SK-N-SH (cell line): ENCODE results near the gene POU6F1. TPM values are rescaled to one million over a fixed set of nuclear protein-coding genes. Genes with fewer than 3 reads are reported as not detected.
A peak's percentile ranks its signal among the peaks of the same experiment; 100 is the strongest.

Experiments
- CTCF ChIA-PET: fragments of 300-600, 350-600 bp; formaldehyde crosslinking; extraction: SDS; loops from one replicate; lab custom pipeline; 2021; lab: Yijun Ruan, JAX
- POLR2A ChIA-PET: fragments of 350-600 bp; sonication (Branson Sonifier 250); formaldehyde crosslinking; extraction: SDS; loops from one replicate; lab custom pipeline; 2020; ENCODE audit warnings: antibody characterized with exemption, inconsistent platforms; lab: Yijun Ruan, JAX
- DNase-seq: peaks from one replicate; pipeline ENCODE4 v3.0.0; 2012
- H2AFZ ChIP-seq: fragments of 200-600 bp; sonication (generic); 2 replicates; pipeline ENCODE4 v1.8.1; 2016; ENCODE audit warnings: antibody characterized with exemption, mild to moderate bottlenecking, low read depth
- H3F3A ChIP-seq: fragments of 200-600 bp; sonication (generic); replicated peaks from 2 replicates; pipeline ENCODE3; 2016; ENCODE audit warnings: antibody characterized with exemption, mild to moderate bottlenecking; ENCODE audit not compliant: insufficient read depth
- H3K27ac ChIP-seq, 2 experiments: fragments of 200-500 bp in 1 of 2; fragments of 200-600 bp in 1 of 2; sonication (Bioruptor generic) in 1 of 2; sonication (generic), shearing (Covaris generic) in 1 of 2; 2 replicates each; pipeline versions ENCODE4 v1.5.1 to v1.6.1; 2014 to 2016; ENCODE audit warnings: low read depth in 2 of 2, inconsistent platforms in 1 of 2, low read length in 1 of 2, mild to moderate bottlenecking in 1 of 2, mixed read lengths in 1 of 2
- H3K27me3 ChIP-seq: fragments of 200-600 bp; sonication (generic), shearing (Covaris generic); 2 replicates; pipeline ENCODE4 v1.6.1; 2016; ENCODE audit warnings: mixed run types; ENCODE audit not compliant: insufficient read depth
- H3K36me3 ChIP-seq, 2 experiments: fragments of 200-500 bp in 1 of 2; fragments of 200-600 bp in 1 of 2; sonication (Bioruptor generic) in 1 of 2; sonication (generic) in 1 of 2; replicated peaks in 1 of 2; 2 replicates each; pipeline versions ENCODE3 to v1.5.1; 2014 to 2016; ENCODE audit warnings: low read length in 1 of 2, mild to moderate bottlenecking in 1 of 2; ENCODE audit not compliant: insufficient read depth in 2 of 2, control insufficient read depth in 1 of 2
- H3K4me1 ChIP-seq, 2 experiments: fragments of 200-500 bp in 1 of 2; fragments of 200-600 bp in 1 of 2; sonication (Bioruptor generic) in 1 of 2; sonication (generic), shearing (Covaris generic) in 1 of 2; 2 replicates each; pipeline versions ENCODE4 v1.5.1 to v1.6.1; 2014 to 2016; ENCODE audit warnings: low read depth in 1 of 2, low read length in 1 of 2, mixed run types in 1 of 2; ENCODE audit not compliant: insufficient read depth in 2 of 2, control insufficient read depth in 1 of 2
- H3K4me2 ChIP-seq: fragments of 200-600 bp; sonication (generic), shearing (Covaris generic); 2 replicates; pipeline ENCODE4 v1.6.1; 2017; ENCODE audit warnings: mixed run types
- H3K4me3 ChIP-seq, 2 experiments: fragments of 200-500 bp in 1 of 2; fragments of 200-600 bp in 1 of 2; sonication (Bioruptor generic) in 1 of 2; sonication (generic), shearing (Covaris generic) in 1 of 2; 2 replicates each; pipeline versions ENCODE4 v1.5.1 to v1.8.1; 2014 to 2016; ENCODE audit warnings: low read depth in 2 of 2, inconsistent platforms in 1 of 2, low read length in 1 of 2, mild to moderate bottlenecking in 1 of 2, mixed read lengths in 1 of 2, moderate library complexity in 1 of 2
- H3K79me2 ChIP-seq: fragments of 200-600 bp; sonication (generic); 2 replicates; pipeline ENCODE4 v1.8.1; 2017; ENCODE audit warnings: mild to moderate bottlenecking; ENCODE audit not compliant: insufficient read depth
- H3K9ac ChIP-seq: fragments of 200-600 bp; sonication (generic); 2 replicates; pipeline ENCODE4 v1.6.1; 2017; ENCODE audit warnings: mixed run types
- H3K9me2 ChIP-seq: fragments of 200-600 bp; sonication (generic); 2 replicates; pipeline ENCODE4 v1.6.1; 2017; ENCODE audit warnings: mixed run types
- H3K9me3 ChIP-seq: fragments of 200-600 bp; sonication (generic); 2 replicates; pipeline ENCODE4 v1.6.1; 2017; ENCODE audit warnings: mixed run types, mild to moderate bottlenecking, moderate library complexity
- H4K20me1 ChIP-seq: fragments of 200-600 bp; sonication (generic); 2 replicates; pipeline ENCODE4 v1.6.1; 2017; ENCODE audit warnings: mild to moderate bottlenecking, mixed run types; ENCODE audit not compliant: insufficient read depth
- CHD2 ChIP-seq: fragments of 150-350 bp; IDR thresholded peaks from 2 replicates; pipeline ENCODE4 v1.6.1; 2018; ENCODE audit warnings: low read length; ENCODE audit not compliant: partially characterized antibody
- CTCF ChIP-seq: fragments of 200-600 bp; sonication (generic); IDR thresholded peaks from 2 replicates; pipeline ENCODE4 v1.6.1; 2017; ENCODE audit warnings: antibody characterized with exemption, mild to moderate bottlenecking, moderate library complexity
- ELF1 ChIP-seq: IDR thresholded peaks from 2 replicates; pipeline ENCODE4 v1.4.0; 2012
- EZH2phosphoT487 ChIP-seq: fragments of 200-600 bp; sonication (generic); IDR thresholded peaks from 2 replicates; pipeline ENCODE4 v1.6.1; 2017; ENCODE audit warnings: low read depth, mixed run types, mild to moderate bottlenecking, antibody characterized with exemption, moderate library complexity, borderline replicate concordance
- FOSL2 ChIP-seq: IDR thresholded peaks from 2 replicates; pipeline ENCODE4 v1.4.0; 2012; ENCODE audit warnings: low read depth, mild to moderate bottlenecking, moderate library complexity, borderline replicate concordance
- FOXJ3 ChIP-seq: sonication (generic); formaldehyde crosslinking; IDR thresholded peaks from 2 replicates; pipeline ENCODE4 v1.5.1; 2020; ENCODE audit warnings: mild to moderate bottlenecking, missing genetic modification reagents
- GABPA ChIP-seq: IDR thresholded peaks from 2 replicates; pipeline ENCODE4 v1.4.0; 2012; ENCODE audit warnings: low read depth, mild to moderate bottlenecking
- GATA2 ChIP-seq: sonication (generic); formaldehyde crosslinking; IDR thresholded peaks from 2 replicates; pipeline ENCODE4 v1.5.0; 2020; ENCODE audit warnings: mild to moderate bottlenecking, missing genetic modification reagents
- IRF3 ChIP-seq: fragments of 150-350 bp; IDR thresholded peaks from 2 replicates; pipeline ENCODE4 v1.6.1; 2016; ENCODE audit warnings: mild to moderate bottlenecking, low read depth, low read length
- JUND ChIP-seq: IDR thresholded peaks from 2 replicates; pipeline ENCODE4 v1.4.0; 2012
- MXI1 ChIP-seq: IDR thresholded peaks from 2 replicates; pipeline ENCODE4 v1.6.1; 2012; ENCODE audit warnings: mild to moderate bottlenecking, low read depth, low read length, improper control_type of control experiment
- NFIC ChIP-seq: IDR thresholded peaks from 2 replicates; pipeline ENCODE4 v1.4.0; 2012; ENCODE audit warnings: borderline replicate concordance
- RAD21 ChIP-seq: IDR thresholded peaks from 2 replicates; pipeline ENCODE4 v1.6.1; 2012; ENCODE audit warnings: mild to moderate bottlenecking, low read length
- RFX5 ChIP-seq: IDR thresholded peaks from 2 replicates; pipeline ENCODE4 v1.6.1; 2012; ENCODE audit warnings: mild to moderate bottlenecking, improper control_type of control experiment, low read length
- SIN3A ChIP-seq: IDR thresholded peaks from 2 replicates; pipeline ENCODE4 v1.6.1; 2012; ENCODE audit warnings: low read depth, mild to moderate bottlenecking, low read length, moderate library complexity, borderline replicate concordance
- TAF1 ChIP-seq: IDR thresholded peaks from 2 replicates; pipeline ENCODE4 v1.6.1; 2012; ENCODE audit warnings: low read depth, mild to moderate bottlenecking, low read length, moderate library complexity, borderline replicate concordance
- TCF12 ChIP-seq: IDR thresholded peaks from 2 replicates; pipeline ENCODE4 v1.4.0; 2012
- TEAD4 ChIP-seq: IDR thresholded peaks from 2 replicates; pipeline ENCODE4 v1.4.0; 2012; ENCODE audit warnings: mild to moderate bottlenecking, borderline replicate concordance; ENCODE audit not compliant: insufficient read depth
- YY1 ChIP-seq: IDR thresholded peaks from 2 replicates; pipeline ENCODE4 v1.4.0; 2012; ENCODE audit warnings: low read depth, mild to moderate bottlenecking
- WGBS: methylation state at CpG from one replicate; pipeline ENCODE4 v1.1.6; 2017; ENCODE audit warnings: low lambda C conversion rate; 5-methylcytosine and 5-hydroxymethylcytosine counted together
- polyA plus RNA-seq, 3 experiments: library from polyadenylated mRNA; depleted of rRNA; stranded (reverse); fragments of >200 nt; gene quantifications; 2 replicates each; pipeline ENCODE4 v1.2.3, GENCODE V29; 2012

Gene POU6F1
- polyA plus RNA-seq, 1 of the 3 experiments (the other 2 are of a cell fraction) = 1.9 TPM

- Histone ChIP-seq H4K20me1 (no peaks in the 10 kb centered on the region), H2AFZ (no peak overlapping the region), H3K9ac (no peak overlapping the region), H3K27me3 (no peaks in the 10 kb centered on the region), H3K9me3 (no peaks in the 10 kb centered on the region), H3F3A (peaks cover 12% of the 10 kb centered on the region), H3K27ac (peak overlapping the region in 1 of 2 experiments; percentile 20; a peak in 1 of 4 replicates), H3K4me2 (no peak overlapping the region), H3K79me2 (peaks cover 29% of the 10 kb centered on the region; the same call in 1 of the 2 replicates), H3K4me3 (no peak overlapping the region), H3K4me1 (peaks cover 0 to 12% of the 10 kb centered on the region in 2 experiments; a peak in 1 of 4 replicates), H3K9me2 (no peaks in the 10 kb centered on the region), H3K36me3 (peaks cover 46 to 51% of the 10 kb centered on the region in 2 experiments)
- ChIA-PET POLR2A (no interaction called here), CTCF (interaction anchor here (1.4 to 2.6 kb wide), 2 partner anchors 24 to 96 kb away, joined by 4 to 6 read pairs; no protein-coding TSS in a partner anchor)
- no peak for DNase-seq
- no peak for TF ChIP-seq FOSL2
- no peak for TF ChIP-seq MXI1
- TF ChIP-seq CHD2 = no peak
- no peak for TF ChIP-seq TEAD4
- TF ChIP-seq ELF1 = no peak
- no peak for TF ChIP-seq NFIC
- no peak for TF ChIP-seq TCF12
- no peak for TF ChIP-seq FOXJ3
- TF ChIP-seq SIN3A = no peak
- no peak for TF ChIP-seq YY1
- TF ChIP-seq GATA2 (CRISPR knock-in tag) = no peak
- TF ChIP-seq JUND = no peak
- no peak for TF ChIP-seq GABPA
- no peak for TF ChIP-seq RFX5
- no peak for TF ChIP-seq CTCF
- TF ChIP-seq RAD21 = no peak
- TF ChIP-seq TAF1 = no peak
- TF ChIP-seq IRF3 = no peak
- no peak for TF ChIP-seq EZH2phosphoT487
- 94% methylated on average over 11 of the region's 11 CpGs for WGBS
Measured at GRCh38 chr12:51245476-51246253, 27.8 kb upstream of the POU6F1 start.
